WTC11 (cell line): ENCODE results near the gene ARSA. TPM values are rescaled to one million over a fixed set of nuclear protein-coding genes. Genes with fewer than 3 reads are reported as not detected.

Experiments used
- ATAC-seq: fragments of 200-7000 bp; cut with Tn5 transposase; 2 replicates; pipeline ENCODE4 v1.10.0; 2021; ENCODE audit warnings: mild to moderate bottlenecking, moderate library complexity
- Bru-seq: library from RNA; stranded (reverse); fragments of 400-500 nt; gene quantifications from one replicate; lab custom pipeline; 2021; lab: Mats Ljungman, UMichigan
- CTCF ChIA-PET: fragments of 300-600 bp; sonication (Branson Sonifier 250); formaldehyde crosslinking; loops from one replicate; lab custom pipeline; 2021; ENCODE audit warnings: antibody characterized with exemption; lab: Charles Lee
- POLR2A ChIA-PET: fragments of 350-600 bp; sonication (Branson Sonifier 250); formaldehyde crosslinking; loops from one replicate; lab custom pipeline; 2021; ENCODE audit warnings: antibody characterized with exemption; lab: Charles Lee
- DNase-seq: peaks from one replicate; pipeline ENCODE4 v3.0.0; 2021; ENCODE audit warnings: low spot score
- H3K27ac Mint-ChIP-seq: 2 replicates; pipeline ENCODE4 v1.8.0; 2021; ENCODE audit warnings: mixed read lengths
- H3K27me3 Mint-ChIP-seq: 2 replicates; pipeline ENCODE4 v1.8.0; 2021; ENCODE audit warnings: low read depth, mild to moderate bottlenecking, moderate library complexity, mixed read lengths
- H3K36me3 Mint-ChIP-seq: 2 replicates; pipeline ENCODE4 v1.8.0; 2021; ENCODE audit warnings: mixed read lengths
- H3K4me1 Mint-ChIP-seq: 2 replicates; pipeline ENCODE4 v1.8.0; 2022; ENCODE audit warnings: mixed read lengths
- H3K4me3 Mint-ChIP-seq: 2 replicates; pipeline ENCODE4 v1.8.0; 2021; ENCODE audit warnings: mild to moderate bottlenecking, moderate library complexity, mixed read lengths
- H3K9me3 Mint-ChIP-seq: 2 replicates; pipeline ENCODE4 v1.8.0; 2021; ENCODE audit warnings: mixed read lengths
- SP1 ChIP-seq: sonication (generic); formaldehyde crosslinking; conservative IDR thresholded peaks from 2 replicates; pipeline ENCODE4 v1.8.1; 2022; ENCODE audit warnings: missing genetic modification reagents
- TCF7 ChIP-seq: sonication (generic); formaldehyde crosslinking; IDR thresholded peaks from 2 replicates; pipeline ENCODE4 v1.8.0; 2022; ENCODE audit warnings: mild to moderate bottlenecking, low read depth, missing genetic modification reagents, moderate library complexity
- TP53 ChIP-seq: sonication (generic); formaldehyde crosslinking; IDR thresholded peaks from 2 replicates; pipeline ENCODE4 v1.8.1; 2023; ENCODE audit warnings: mild to moderate bottlenecking, missing genetic modification reagents
- long read RNA-seq, 3 experiments: library from RNA in 1 of 3; library from capped mRNA in 1 of 3; library from polyadenylated mRNA in 1 of 3; unstranded in 2 of 3; stranded (forward) in 1 of 3; transcript quantifications; one replicate each; pipeline ENCODE4 v2.0.0, GENCODE V29; 2021
- total RNA-seq: library from RNA; stranded (reverse); gene quantifications from 3 replicates; pipeline ENCODE4 v1.2.3, GENCODE V29; 2021
- TF ChIP-seq, protein P1 (sequence below): sonication (generic); formaldehyde crosslinking; IDR thresholded peaks from 2 replicates; pipeline ENCODE4 v1.8.0; 2022; ENCODE audit warnings: mild to moderate bottlenecking, missing genetic modification reagents
- TF ChIP-seq, protein P2 (sequence below): sonication (generic); formaldehyde crosslinking; IDR thresholded peaks from 2 replicates; pipeline ENCODE4 v1.8.0; 2022; ENCODE audit warnings: mild to moderate bottlenecking, missing genetic modification reagents
- TF ChIP-seq, protein P3 (sequence below): sonication (generic); formaldehyde crosslinking; IDR thresholded peaks from 2 replicates; pipeline ENCODE4 v1.8.1; 2022; ENCODE audit warnings: mild to moderate bottlenecking, missing genetic modification reagents, moderate library complexity, borderline replicate concordance
- TF ChIP-seq, protein P4 (sequence below): sonication (generic); formaldehyde crosslinking; IDR thresholded peaks from 2 replicates; pipeline ENCODE4 v1.8.0; 2023; ENCODE audit warnings: missing genetic modification reagents, mild to moderate bottlenecking, borderline replicate concordance
- TF ChIP-seq, protein P5 (sequence below): sonication (generic); formaldehyde crosslinking; IDR thresholded peaks from 2 replicates; pipeline ENCODE4 v1.8.1; 2023; ENCODE audit warnings: mild to moderate bottlenecking, missing genetic modification reagents, moderate library complexity
- TF ChIP-seq, protein P6 (sequence below): sonication (generic); formaldehyde crosslinking; IDR thresholded peaks from 2 replicates; pipeline ENCODE4 v1.8.1; 2023; ENCODE audit warnings: mild to moderate bottlenecking, moderate library complexity, missing genetic modification reagents

The ARSA gene
- 17.7 to 18.8 TPM (median 17.8 TPM) in 3 replicates for total RNA-seq
- Bru-seq, nascent RNA = percentile 41 among the genes with signal in this experiment
- long read RNA-seq, experiment 1, partial matches to known transcripts = 2 of 11 reads
- long read RNA-seq, experiment 1, other reads (novel, unspliced or antisense) = 1 of 11 reads
- long read RNA-seq, experiment 2, partial matches to known transcripts = 0 of 13 reads
- long read RNA-seq, experiment 2, other reads (novel, unspliced or antisense) = 3 of 13 reads
- long read RNA-seq, experiment 3, partial matches to known transcripts = 0 of 7 reads
- long read RNA-seq, experiment 3, other reads (novel, unspliced or antisense) = 2 of 7 reads

DNA sequence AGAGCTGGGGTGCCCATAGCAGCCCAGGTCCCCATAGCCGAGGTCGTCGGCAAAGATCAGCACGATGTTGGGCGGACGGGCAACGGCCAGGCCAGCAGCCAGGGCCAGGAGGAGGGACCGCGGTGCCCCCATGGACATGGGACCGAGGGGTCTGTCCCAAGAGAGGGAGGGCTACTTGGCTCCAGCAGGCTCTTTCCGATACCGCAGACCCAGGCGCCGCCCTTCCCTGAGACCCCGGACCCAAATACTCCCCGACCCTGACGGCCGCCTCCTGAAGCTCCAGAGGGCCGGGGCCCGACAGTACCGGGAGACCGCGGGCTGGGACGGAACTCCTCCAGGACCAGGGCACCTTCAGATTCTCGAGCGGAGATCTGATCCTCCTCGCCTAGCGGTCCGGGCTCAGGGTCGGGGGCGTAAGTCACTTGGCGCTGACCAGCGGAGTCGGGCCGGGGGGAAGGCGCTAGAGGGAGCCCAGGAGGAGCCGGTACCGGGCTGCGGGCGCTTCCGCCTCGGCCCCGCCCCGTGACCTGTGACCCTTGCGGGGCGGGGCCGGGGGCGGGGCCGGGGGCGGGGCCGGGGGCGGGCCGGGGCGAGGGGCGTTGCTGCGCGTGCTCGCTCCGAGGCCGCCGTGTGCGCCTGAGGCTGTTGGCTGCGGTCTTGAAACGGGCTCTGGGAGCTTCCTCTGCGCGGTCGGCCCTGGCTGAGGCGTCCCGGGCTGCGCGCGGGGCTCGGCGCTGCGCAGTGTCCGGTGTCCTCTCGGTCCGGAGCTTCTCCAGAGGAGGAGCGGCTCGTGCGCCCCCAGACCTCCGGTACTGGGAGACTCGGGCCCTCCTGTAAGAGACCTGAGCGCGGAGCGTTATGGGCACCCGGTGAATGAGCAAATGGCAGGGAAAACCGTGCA is at the start of gene ARSA:
ARSA (minus strand) TSS at position 511 of the 901 bp plus-strand sequence; CDS start at position 138, 373 bp downstream.
- H3K36me3 Mint-ChIP-seq = no peaks in the 10 kb centered on the region
- ChIA-PET CTCF (interaction anchor here (0.6 to 4.5 kb wide), 14 partner anchors 13 to 136 kb away, joined by 3 to 78 read pairs (median 5); partner anchors contain the start of genes CPT1B, KLHDC7B, LMF2 and NCAPH2), POLR2A (interaction anchor here (0.5 to 1.9 kb wide), 2 partner anchors 14 to 88 kb away, joined by 5 to 12 read pairs; no protein-coding TSS in a partner anchor)
- ATAC-seq (peak; percentile 83), DNase-seq (peak; percentile 82)
- no peaks in the 10 kb centered on the region for H3K9me3 Mint-ChIP-seq
- peaks cover 7% of the 10 kb centered on the region for H3K4me1 Mint-ChIP-seq
- TF ChIP-seq, protein P1, sequence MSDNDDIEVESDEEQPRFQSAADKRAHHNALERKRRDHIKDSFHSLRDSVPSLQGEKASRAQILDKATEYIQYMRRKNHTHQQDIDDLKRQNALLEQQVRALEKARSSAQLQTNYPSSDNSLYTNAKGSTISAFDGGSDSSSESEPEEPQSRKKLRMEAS (CRISPR knock-in tag) = peak; percentile 49; the same call in 1 of the 2 replicates
- TF ChIP-seq, protein P2, sequence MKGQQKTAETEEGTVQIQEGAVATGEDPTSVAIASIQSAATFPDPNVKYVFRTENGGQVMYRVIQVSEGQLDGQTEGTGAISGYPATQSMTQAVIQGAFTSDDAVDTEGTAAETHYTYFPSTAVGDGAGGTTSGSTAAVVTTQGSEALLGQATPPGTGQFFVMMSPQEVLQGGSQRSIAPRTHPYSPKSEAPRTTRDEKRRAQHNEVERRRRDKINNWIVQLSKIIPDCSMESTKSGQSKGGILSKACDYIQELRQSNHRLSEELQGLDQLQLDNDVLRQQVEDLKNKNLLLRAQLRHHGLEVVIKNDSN (CRISPR knock-in tag) = peak; percentile 21; the same call in 1 of the 2 replicates
- TF ChIP-seq, protein P3, sequence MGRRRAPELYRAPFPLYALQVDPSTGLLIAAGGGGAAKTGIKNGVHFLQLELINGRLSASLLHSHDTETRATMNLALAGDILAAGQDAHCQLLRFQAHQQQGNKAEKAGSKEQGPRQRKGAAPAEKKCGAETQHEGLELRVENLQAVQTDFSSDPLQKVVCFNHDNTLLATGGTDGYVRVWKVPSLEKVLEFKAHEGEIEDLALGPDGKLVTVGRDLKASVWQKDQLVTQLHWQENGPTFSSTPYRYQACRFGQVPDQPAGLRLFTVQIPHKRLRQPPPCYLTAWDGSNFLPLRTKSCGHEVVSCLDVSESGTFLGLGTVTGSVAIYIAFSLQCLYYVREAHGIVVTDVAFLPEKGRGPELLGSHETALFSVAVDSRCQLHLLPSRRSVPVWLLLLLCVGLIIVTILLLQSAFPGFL (CRISPR knock-in tag) = no peak
- TF ChIP-seq, protein P4, sequence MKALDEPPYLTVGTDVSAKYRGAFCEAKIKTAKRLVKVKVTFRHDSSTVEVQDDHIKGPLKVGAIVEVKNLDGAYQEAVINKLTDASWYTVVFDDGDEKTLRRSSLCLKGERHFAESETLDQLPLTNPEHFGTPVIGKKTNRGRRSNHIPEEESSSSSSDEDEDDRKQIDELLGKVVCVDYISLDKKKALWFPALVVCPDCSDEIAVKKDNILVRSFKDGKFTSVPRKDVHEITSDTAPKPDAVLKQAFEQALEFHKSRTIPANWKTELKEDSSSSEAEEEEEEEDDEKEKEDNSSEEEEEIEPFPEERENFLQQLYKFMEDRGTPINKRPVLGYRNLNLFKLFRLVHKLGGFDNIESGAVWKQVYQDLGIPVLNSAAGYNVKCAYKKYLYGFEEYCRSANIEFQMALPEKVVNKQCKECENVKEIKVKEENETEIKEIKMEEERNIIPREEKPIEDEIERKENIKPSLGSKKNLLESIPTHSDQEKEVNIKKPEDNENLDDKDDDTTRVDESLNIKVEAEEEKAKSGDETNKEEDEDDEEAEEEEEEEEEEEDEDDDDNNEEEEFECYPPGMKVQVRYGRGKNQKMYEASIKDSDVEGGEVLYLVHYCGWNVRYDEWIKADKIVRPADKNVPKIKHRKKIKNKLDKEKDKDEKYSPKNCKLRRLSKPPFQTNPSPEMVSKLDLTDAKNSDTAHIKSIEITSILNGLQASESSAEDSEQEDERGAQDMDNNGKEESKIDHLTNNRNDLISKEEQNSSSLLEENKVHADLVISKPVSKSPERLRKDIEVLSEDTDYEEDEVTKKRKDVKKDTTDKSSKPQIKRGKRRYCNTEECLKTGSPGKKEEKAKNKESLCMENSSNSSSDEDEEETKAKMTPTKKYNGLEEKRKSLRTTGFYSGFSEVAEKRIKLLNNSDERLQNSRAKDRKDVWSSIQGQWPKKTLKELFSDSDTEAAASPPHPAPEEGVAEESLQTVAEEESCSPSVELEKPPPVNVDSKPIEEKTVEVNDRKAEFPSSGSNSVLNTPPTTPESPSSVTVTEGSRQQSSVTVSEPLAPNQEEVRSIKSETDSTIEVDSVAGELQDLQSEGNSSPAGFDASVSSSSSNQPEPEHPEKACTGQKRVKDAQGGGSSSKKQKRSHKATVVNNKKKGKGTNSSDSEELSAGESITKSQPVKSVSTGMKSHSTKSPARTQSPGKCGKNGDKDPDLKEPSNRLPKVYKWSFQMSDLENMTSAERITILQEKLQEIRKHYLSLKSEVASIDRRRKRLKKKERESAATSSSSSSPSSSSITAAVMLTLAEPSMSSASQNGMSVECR (CRISPR knock-in tag) = peak; percentile 24; the same call in 1 of the 2 replicates
- no peak for TF ChIP-seq TCF7 (CRISPR knock-in tag)
- TF ChIP-seq, protein P5, sequence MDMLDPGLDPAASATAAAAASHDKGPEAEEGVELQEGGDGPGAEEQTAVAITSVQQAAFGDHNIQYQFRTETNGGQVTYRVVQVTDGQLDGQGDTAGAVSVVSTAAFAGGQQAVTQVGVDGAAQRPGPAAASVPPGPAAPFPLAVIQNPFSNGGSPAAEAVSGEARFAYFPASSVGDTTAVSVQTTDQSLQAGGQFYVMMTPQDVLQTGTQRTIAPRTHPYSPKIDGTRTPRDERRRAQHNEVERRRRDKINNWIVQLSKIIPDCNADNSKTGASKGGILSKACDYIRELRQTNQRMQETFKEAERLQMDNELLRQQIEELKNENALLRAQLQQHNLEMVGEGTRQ (CRISPR knock-in tag) = peak; percentile 44
- TF ChIP-seq TP53 (CRISPR knock-in tag) = peak; percentile 44; the same call in 1 of the 2 replicates
- TF ChIP-seq, protein P6, sequence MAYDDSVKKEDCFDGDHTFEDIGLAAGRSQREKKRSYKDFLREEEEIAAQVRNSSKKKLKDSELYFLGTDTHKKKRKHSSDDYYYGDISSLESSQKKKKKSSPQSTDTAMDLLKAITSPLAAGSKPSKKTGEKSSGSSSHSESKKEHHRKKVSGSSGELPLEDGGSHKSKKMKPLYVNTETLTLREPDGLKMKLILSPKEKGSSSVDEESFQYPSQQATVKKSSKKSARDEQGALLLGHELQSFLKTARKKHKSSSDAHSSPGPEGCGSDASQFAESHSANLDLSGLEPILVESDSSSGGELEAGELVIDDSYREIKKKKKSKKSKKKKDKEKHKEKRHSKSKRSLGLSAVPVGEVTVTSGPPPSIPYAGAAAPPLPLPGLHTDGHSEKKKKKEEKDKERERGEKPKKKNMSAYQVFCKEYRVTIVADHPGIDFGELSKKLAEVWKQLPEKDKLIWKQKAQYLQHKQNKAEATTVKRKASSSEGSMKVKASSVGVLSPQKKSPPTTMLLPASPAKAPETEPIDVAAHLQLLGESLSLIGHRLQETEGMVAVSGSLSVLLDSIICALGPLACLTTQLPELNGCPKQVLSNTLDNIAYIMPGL (CRISPR knock-in tag) = peak; percentile 62; the same call in 1 of the 2 replicates
- peak; percentile 63 for TF ChIP-seq SP1
- H3K27ac Mint-ChIP-seq = no peak within 1 kb of the TSS
- peaks cover 18% of the 10 kb centered on the region for H3K27me3 Mint-ChIP-seq
- peak within 1 kb of the TSS; percentile 80 for H3K4me3 Mint-ChIP-seq
